Neutrophil (primary cell): Measurements from ENCODE around the gene MARCHF9.
"Not testable (repeated sequence)": the region's sequence is repeated elsewhere in the genome, so short reads cannot be mapped to it uniquely, and the experiment has no call there.

ENCODE experiments used
- H3K27ac ChIP-seq: fragments of 200-600 bp; sonication (generic); 2 replicates; pipeline ENCODE4 v1.5.1; 2016; ENCODE audit warnings: mild to moderate bottlenecking, moderate library complexity
- H3K27me3 ChIP-seq: fragments of 200-600 bp; sonication (generic); 2 replicates; pipeline ENCODE4 v1.6.0; 2016; ENCODE audit warnings: mild to moderate bottlenecking
- H3K36me3 ChIP-seq: fragments of 200-600 bp; sonication (generic); 2 replicates; pipeline ENCODE4 v1.5.1; 2017
- H3K4me1 ChIP-seq, 2 experiments: fragments of 200-600 bp in 1 of 2; sonication (generic) in 1 of 2; 1 replicate in 1 of 2; 2 replicates in 1 of 2; pipeline versions ENCODE4 v1.5.1 to v1.6.1; 2013 to 2016; ENCODE audit warnings: low read depth in 1 of 2, low read length in 1 of 2, mild to moderate bottlenecking in 1 of 2, moderate library complexity in 1 of 2; ENCODE audit not compliant: control insufficient read depth in 1 of 2, insufficient read depth in 1 of 2
- H3K4me3 ChIP-seq, 2 experiments: fragments of 200-600 bp in 1 of 2; sonication (generic) in 1 of 2; 1 replicate in 1 of 2; 2 replicates in 1 of 2; pipeline ENCODE4 v1.5.1; 2013 to 2016; ENCODE audit warnings: low read depth in 1 of 2, low read length in 1 of 2, mild to moderate bottlenecking in 1 of 2, moderate library complexity in 1 of 2
- H3K9me3 ChIP-seq: fragments of 200-600 bp; sonication (generic); 2 replicates; pipeline ENCODE4 v1.5.1; 2016
- TF ChIP-seq, protein P1 (sequence below): fragments of 200-600 bp; sonication (generic); IDR thresholded peaks from 2 replicates; pipeline ENCODE4 v1.5.1; 2016; ENCODE audit warnings: antibody characterized with exemption

Gene MARCHF9, protein sequence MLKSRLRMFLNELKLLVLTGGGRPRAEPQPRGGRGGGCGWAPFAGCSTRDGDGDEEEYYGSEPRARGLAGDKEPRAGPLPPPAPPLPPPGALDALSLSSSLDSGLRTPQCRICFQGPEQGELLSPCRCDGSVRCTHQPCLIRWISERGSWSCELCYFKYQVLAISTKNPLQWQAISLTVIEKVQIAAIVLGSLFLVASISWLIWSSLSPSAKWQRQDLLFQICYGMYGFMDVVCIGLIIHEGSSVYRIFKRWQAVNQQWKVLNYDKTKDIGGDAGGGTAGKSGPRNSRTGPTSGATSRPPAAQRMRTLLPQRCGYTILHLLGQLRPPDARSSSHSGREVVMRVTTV

DNA sequence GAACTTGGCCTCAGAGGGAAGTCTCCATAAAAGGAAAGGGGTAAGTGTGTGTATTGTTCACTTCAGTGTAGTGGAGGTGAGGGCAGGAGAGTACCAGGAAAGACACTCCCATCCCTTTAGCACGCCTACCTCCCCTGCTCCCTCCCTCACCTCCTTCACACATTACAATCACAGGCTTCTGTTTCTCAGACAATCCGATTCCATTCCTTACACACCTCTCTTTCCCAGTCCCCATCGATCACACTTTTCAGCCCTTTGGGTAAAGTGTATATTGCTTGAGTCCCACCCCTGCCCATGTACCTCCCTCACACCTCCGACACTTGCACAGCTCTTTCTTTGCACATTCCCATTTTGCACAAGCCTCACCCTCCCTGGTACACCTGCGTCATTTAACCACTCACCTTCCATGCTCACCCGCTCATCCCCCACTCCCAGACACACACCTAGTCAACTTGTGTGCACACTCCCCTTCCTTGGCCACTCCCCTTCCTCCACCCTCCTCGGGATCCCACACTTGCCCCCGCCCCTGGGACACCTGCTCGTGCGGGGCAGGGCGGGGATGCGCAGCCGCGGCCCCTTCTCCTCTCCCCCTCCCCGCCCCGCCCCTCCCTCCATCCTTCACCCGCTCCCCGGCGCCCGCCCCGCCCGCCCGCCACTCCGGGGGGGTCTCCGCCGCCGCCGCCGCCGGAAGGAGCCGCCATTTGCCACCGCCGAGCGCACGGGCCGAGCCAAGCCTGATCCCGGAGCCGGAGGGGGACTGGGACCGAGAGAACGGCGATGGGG is at the start of gene MARCHF9:
TSS of gene MARCHF9 (plus strand) at position 693 of the 783 bp plus-strand sequence. CDS start 426 bp downstream, outside the sequence.
- H3K27ac ChIP-seq: no peak within 1 kb of the TSS
- H3K27me3 ChIP-seq: peaks cover 49% of the 10 kb centered on the region
- H3K9me3 ChIP-seq: no peaks in the 10 kb centered on the region
- TF ChIP-seq, protein P1, sequence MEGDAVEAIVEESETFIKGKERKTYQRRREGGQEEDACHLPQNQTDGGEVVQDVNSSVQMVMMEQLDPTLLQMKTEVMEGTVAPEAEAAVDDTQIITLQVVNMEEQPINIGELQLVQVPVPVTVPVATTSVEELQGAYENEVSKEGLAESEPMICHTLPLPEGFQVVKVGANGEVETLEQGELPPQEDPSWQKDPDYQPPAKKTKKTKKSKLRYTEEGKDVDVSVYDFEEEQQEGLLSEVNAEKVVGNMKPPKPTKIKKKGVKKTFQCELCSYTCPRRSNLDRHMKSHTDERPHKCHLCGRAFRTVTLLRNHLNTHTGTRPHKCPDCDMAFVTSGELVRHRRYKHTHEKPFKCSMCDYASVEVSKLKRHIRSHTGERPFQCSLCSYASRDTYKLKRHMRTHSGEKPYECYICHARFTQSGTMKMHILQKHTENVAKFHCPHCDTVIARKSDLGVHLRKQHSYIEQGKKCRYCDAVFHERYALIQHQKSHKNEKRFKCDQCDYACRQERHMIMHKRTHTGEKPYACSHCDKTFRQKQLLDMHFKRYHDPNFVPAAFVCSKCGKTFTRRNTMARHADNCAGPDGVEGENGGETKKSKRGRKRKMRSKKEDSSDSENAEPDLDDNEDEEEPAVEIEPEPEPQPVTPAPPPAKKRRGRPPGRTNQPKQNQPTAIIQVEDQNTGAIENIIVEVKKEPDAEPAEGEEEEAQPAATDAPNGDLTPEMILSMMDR: no peak
- H3K4me3 ChIP-seq: peak within 1 kb of the TSS; percentile 52 to 66
- no peaks in the 10 kb centered on the region for H3K36me3 ChIP-seq
- H3K4me1 ChIP-seq: peaks cover 36 to 42% of the 10 kb centered on the region in 2 experiments

DNA sequence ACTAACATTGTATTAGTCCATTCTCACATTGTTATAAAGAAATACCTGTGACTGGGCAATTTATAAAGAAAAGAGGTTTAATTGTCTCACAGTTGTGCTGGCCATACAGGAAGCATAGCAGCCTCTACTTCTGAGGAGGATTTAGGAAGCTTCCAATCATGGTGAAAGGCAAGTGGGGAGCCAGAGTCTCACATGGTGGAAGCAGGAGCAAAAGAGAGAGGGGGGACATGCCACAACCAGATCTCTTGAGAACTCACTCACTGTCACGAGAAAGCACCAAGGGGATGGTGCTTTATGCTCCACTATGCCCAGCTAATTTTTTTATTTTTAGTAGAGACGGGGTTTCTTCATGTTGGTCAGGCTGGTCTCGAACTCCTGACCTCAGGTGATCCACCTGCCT is 47.7 kb upstream of the MARCHF9 start:
- H3K36me3 ChIP-seq: peaks cover 76% of the 10 kb centered on the region

DNA sequence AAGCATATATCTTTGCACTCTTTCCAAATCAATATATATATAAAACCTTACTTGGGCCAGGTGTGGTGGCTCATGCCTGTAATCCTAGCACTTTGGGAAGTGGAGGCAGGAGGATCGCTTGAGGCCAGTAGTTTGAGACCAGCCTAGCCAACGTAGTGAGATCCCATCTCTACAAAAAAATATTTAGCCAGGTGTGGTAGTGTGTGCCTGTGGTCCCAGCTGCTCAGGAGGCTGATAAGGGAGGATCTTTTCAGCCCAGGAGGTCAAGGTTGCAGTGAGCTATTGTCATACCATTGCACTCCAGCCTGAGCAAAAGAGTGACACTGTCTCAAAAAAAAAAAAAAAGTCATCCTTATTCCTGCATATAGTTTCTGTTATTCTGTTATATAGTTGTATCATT is 46.6 kb upstream of the MARCHF9 start:
- Histone ChIP-seq H3K36me3 (peaks cover 74% of the 10 kb centered on the region), H3K4me3 (no peak overlapping the region), H3K27ac (no peak overlapping the region), H3K9me3 (peaks cover 4% of the 10 kb centered on the region), H3K4me1 (no peaks in the 10 kb centered on the region), H3K27me3 (no peaks in the 10 kb centered on the region)
- TF ChIP-seq, protein P1: no peak

More for the DNA sequence above, 47.7 kb upstream of the MARCHF9 start:
- Histone ChIP-seq H3K27me3 (no peaks in the 10 kb centered on the region), H3K9me3 (peaks cover 4% of the 10 kb centered on the region), H3K4me3 (no peak overlapping the region), H3K4me1 (no peaks in the 10 kb centered on the region), H3K27ac (no peak overlapping the region)
- TF ChIP-seq, protein P1: no peak

DNA sequence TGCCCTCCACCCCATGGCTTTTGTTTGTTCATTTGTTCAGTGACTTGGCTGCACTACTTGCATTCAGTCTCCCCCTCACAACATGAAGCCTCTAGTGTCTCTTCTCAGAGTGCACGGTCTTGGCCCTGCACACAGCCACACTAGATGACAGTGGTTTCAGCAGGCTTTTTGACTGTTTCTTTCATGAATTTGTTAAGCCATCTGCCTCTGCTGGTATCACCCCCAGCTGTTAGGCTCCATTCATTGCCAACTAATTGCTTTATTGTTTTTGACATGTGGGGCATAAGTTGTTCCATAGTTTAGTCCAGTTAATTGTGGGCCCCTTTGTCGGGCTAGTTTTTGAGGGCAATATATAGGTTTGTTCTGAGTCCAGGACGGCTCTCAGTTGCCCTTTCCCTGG is 42.2 kb upstream of the MARCHF9 start:
- Histone ChIP-seq H3K27ac (no peak overlapping the region), H3K36me3 (peaks cover 77% of the 10 kb centered on the region), H3K9me3 (no peaks in the 10 kb centered on the region), H3K4me3 (no peak overlapping the region), H3K4me1 (no peaks in the 10 kb centered on the region), H3K27me3 (no peaks in the 10 kb centered on the region)
- TF ChIP-seq, protein P1: no peak

DNA sequence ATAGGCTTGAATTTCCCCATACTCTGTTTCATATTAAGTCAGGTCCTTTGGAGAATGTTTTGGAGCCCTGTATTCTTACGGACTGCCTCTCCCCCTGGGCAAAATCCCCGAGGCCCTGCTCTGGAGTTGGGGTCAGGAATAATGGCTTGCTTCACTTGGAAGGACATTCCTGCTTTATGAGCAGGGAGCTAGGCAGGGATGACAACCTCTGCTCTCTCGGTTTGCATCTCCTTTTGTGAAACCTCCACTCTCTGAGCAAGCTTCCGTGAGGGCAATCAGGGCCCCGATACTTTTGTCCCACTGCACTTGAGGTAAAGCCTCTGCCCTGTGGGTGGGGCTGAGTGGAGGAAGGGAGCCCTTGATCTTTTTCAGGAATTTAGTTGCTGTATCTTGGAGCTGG is 41.7 kb upstream of the MARCHF9 start:
- Histone ChIP-seq H3K4me1 (no peaks in the 10 kb centered on the region), H3K27me3 (no peaks in the 10 kb centered on the region), H3K36me3 (peaks cover 77% of the 10 kb centered on the region), H3K27ac (no peak overlapping the region), H3K4me3 (no peak overlapping the region), H3K9me3 (no peaks in the 10 kb centered on the region)
- TF ChIP-seq, protein P1: no peak

DNA sequence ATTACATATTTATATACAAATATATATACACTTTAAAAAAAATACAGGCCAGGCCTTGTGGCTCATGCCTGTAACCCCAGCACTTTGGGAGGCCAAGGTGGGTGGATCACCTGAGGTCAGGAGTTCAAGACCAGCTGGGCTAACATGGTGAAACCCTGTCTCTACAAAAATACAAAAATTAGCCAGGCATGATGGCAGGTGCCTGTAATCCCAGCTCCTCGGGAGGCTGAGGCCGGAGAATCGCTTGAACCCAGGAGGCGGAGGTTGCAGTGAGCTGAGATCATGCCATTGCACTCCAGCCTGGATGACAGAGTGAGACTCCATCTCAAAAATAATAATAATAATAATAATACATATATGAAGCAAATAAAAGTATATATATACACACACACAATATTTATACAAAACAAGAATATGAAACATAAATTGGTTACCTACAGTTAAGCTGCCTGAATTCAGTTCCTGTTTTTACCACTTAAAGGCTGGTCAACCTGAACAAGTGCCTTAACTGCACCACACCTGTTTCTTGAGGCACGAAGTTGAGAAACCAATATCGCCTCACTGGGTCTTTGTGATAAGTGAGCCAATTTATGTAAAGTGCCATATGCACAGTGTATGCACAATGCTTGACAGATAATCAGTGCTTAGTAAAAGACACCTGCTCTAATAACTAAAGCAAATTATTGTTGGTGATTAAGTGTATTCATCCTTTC is 39.7 kb upstream of the MARCHF9 start:
- peaks cover 88% of the 10 kb centered on the region for H3K36me3 ChIP-seq
- H3K4me1 ChIP-seq, H3K27ac ChIP-seq, H3K27me3 ChIP-seq, H3K4me3 ChIP-seq, H3K9me3 ChIP-seq: not testable (repeated sequence)
